A549 (cell line): ENCODE measurements around the gene SLC24A4. TPM values are rescaled to one million over a fixed set of nuclear protein-coding genes. Genes with fewer than 3 reads are reported as not detected.

ENCODE experiments used
- ATAC-seq, 2 experiments: fragments of 200-7000 bp in 1 of 2; fragments of >200 bp in 1 of 2; cut with Nextera tagmentation in 1 of 2; cut with Tn5 transposase in 1 of 2; 3 replicates each; pipeline versions ENCODE4 v1.8.0 to v1.9.1; 2018 to 2020; ENCODE audit warnings: mild to moderate bottlenecking in 1 of 2, moderate library complexity in 1 of 2
- CTCF ChIA-PET: fragments of 300-600 bp; sonication (Branson Sonifier 250); formaldehyde crosslinking; extraction: SDS; loops from one replicate; lab custom pipeline; 2021; ENCODE audit warnings: antibody characterized with exemption, inconsistent platforms; lab: Yijun Ruan, JAX
- POLR2A ChIA-PET: fragments of 350-600 bp; formaldehyde crosslinking; extraction: SDS; loops from one replicate; lab custom pipeline; 2021; ENCODE audit warnings: antibody characterized with exemption, inconsistent platforms; lab: Yijun Ruan, JAX
- DNase-seq, 2 experiments: peaks; one replicate each; pipeline versions ENCODE4 v3.0.0 to v3.0.0-alpha.2; 2011 to 2016; ENCODE audit warnings: low read depth in 1 of 2, low spot score in 1 of 2
- FAIRE-seq: peaks from 2 replicates; lab custom pipeline; 2011; peaks lifted over from hg19 to GRCh38; lab: Jason Lieb, UNC
- H3K27ac ChIP-seq, 2 experiments: fragments of >200 bp; sonication (Bioruptor Twin); formaldehyde crosslinking; 3 replicates each; pipeline ENCODE4 v1.5.1; 2016 to 2017
- H3K4me1 ChIP-seq: fragments of >200 bp; sonication (Bioruptor Twin); formaldehyde crosslinking; 3 replicates; pipeline ENCODE4 v1.6.1; 2016
- H3K4me2 ChIP-seq: fragments of >200 bp; sonication (Bioruptor Twin); formaldehyde crosslinking; 3 replicates; pipeline ENCODE4 v1.6.1; 2016
- H3K4me3 ChIP-seq: fragments of >200 bp; sonication (Bioruptor Twin); formaldehyde crosslinking; 3 replicates; pipeline ENCODE4 v1.5.1; 2016
- H3K9me3 ChIP-seq: fragments of >200 bp; sonication (Bioruptor Twin); formaldehyde crosslinking; 3 replicates; pipeline ENCODE4 v1.6.1; 2016
- BCL3 ChIP-seq: fragments of >200 bp; sonication (Bioruptor Twin); formaldehyde crosslinking; IDR thresholded peaks from 3 replicates; pipeline ENCODE4 v1.6.1; 2016
- CHD2 ChIP-seq: fragments of 150-350 bp; IDR thresholded peaks from 2 replicates; pipeline ENCODE4 v1.6.1; 2014; ENCODE audit warnings: low read length; ENCODE audit not compliant: partially characterized antibody
- CHD4 ChIP-seq: fragments of 200-600 bp; sonication (generic); IDR thresholded peaks from 2 replicates; pipeline ENCODE4 v1.6.1; 2016; ENCODE audit warnings: antibody characterized with exemption, mild to moderate bottlenecking, borderline replicate concordance
- CTCF ChIP-seq: fragments of >200 bp; sonication (Bioruptor Twin); formaldehyde crosslinking; IDR thresholded peaks from 3 replicates; pipeline ENCODE4 v1.5.1; 2016
- EHF ChIP-seq: fragments of 250-450 bp; sonication (Bioruptor Pico); IDR thresholded peaks from 2 replicates; pipeline ENCODE4 v1.5.0; 2020; ENCODE audit warnings: mild to moderate bottlenecking
- GATA3 ChIP-seq: IDR thresholded peaks from 2 replicates; pipeline ENCODE4 v1.6.1; 2012; ENCODE audit warnings: borderline replicate concordance
- HOXA7 ChIP-seq: fragments of 250-450 bp; sonication (Bioruptor Pico); IDR thresholded peaks from 2 replicates; pipeline ENCODE4 v1.5.0; 2020; ENCODE audit warnings: mild to moderate bottlenecking, moderate library complexity
- HOXB13 ChIP-seq: fragments of 250-450 bp; sonication (Bioruptor Pico); IDR thresholded peaks from 2 replicates; pipeline ENCODE4 v1.5.0; 2020; ENCODE audit warnings: low read depth, mild to moderate bottlenecking, moderate library complexity
- HOXB5 ChIP-seq: fragments of 250-450 bp; sonication (Bioruptor Pico); IDR thresholded peaks from 2 replicates; pipeline ENCODE4 v1.5.0; 2020; ENCODE audit warnings: mild to moderate bottlenecking, moderate library complexity
- JUN ChIP-seq, 2 experiments: fragments of >200 bp; sonication (Bioruptor Twin); formaldehyde crosslinking; IDR thresholded peaks; 2 replicates in 1 of 2; 3 replicates in 1 of 2; pipeline ENCODE4 v1.6.1; 2016 to 2017
- KDM1A ChIP-seq: fragments of 200-600 bp; sonication (generic); IDR thresholded peaks from 2 replicates; pipeline ENCODE4 v1.6.1; 2016; ENCODE audit warnings: low read depth, mild to moderate bottlenecking
- MAFK ChIP-seq: fragments of 450-650 bp; IDR thresholded peaks from 2 replicates; pipeline ENCODE4 v1.6.1; 2014; ENCODE audit not compliant: partially characterized antibody
- MAX ChIP-seq: IDR thresholded peaks from 2 replicates; pipeline ENCODE4 v1.6.1; 2012
- MAZ ChIP-seq: fragments of 150-350 bp; IDR thresholded peaks from 2 replicates; pipeline ENCODE4 v1.6.1; 2014; ENCODE audit warnings: antibody characterized with exemption, low read depth, low read length, borderline replicate concordance
- MYC ChIP-seq: IDR thresholded peaks from 2 replicates; pipeline ENCODE4 v1.6.1; 2012; ENCODE audit warnings: mild to moderate bottlenecking, inconsistent platforms, low read length, improper control_type of control experiment, borderline replicate concordance
- NFE2L2 ChIP-seq: fragments of 150-350 bp; conservative IDR thresholded peaks from 2 replicates; pipeline ENCODE4 v1.6.1; 2014; ENCODE audit warnings: low read length
- PHF8 ChIP-seq: fragments of 200-600 bp; sonication (generic); IDR thresholded peaks from 2 replicates; pipeline ENCODE4 v1.6.1; 2016; ENCODE audit warnings: low read depth, mild to moderate bottlenecking, antibody characterized with exemption, moderate library complexity, borderline replicate concordance
- POLR2A ChIP-seq: IDR thresholded peaks from 2 replicates; pipeline ENCODE4 v1.6.1; 2012; ENCODE audit warnings: mild to moderate bottlenecking, low read length
- RAD21 ChIP-seq, 2 experiments: fragments of >200 bp in 1 of 2; sonication (Bioruptor Twin) in 1 of 2; formaldehyde crosslinking in 1 of 2; IDR thresholded peaks in 1 of 2; conservative IDR thresholded peaks in 1 of 2; 2 replicates in 1 of 2; 3 replicates in 1 of 2; pipeline ENCODE4 v1.6.1; 2012 to 2018; ENCODE audit warnings: inconsistent platforms in 1 of 2
- RARB ChIP-seq: fragments of 250-450 bp; sonication (Bioruptor Pico); IDR thresholded peaks from 2 replicates; pipeline ENCODE4 v1.8.0; 2021; ENCODE audit warnings: mild to moderate bottlenecking, moderate library complexity
- RNF2 ChIP-seq: fragments of 200-600 bp; sonication (generic); IDR thresholded peaks from 2 replicates; pipeline ENCODE4 v1.6.1; 2016; ENCODE audit warnings: low read depth, mild to moderate bottlenecking, antibody characterized with exemption, moderate library complexity, borderline replicate concordance
- SMC3 ChIP-seq: fragments of >200 bp; sonication (Bioruptor Twin); formaldehyde crosslinking; IDR thresholded peaks from 3 replicates; pipeline ENCODE4 v1.6.1; 2018; ENCODE audit warnings: inconsistent platforms
- ZC3H11A ChIP-seq: fragments of 450-650 bp; IDR thresholded peaks from 2 replicates; pipeline ENCODE4 v1.6.1; 2014; ENCODE audit warnings: antibody characterized with exemption, mild to moderate bottlenecking
- ZFP36 ChIP-seq: fragments of 450-650 bp; IDR thresholded peaks from 2 replicates; pipeline ENCODE4 v1.6.1; 2014; ENCODE audit warnings: borderline replicate concordance; ENCODE audit not compliant: partially characterized antibody
- ZSCAN20 ChIP-seq: fragments of 250-450 bp; sonication (Bioruptor Pico); IDR thresholded peaks from 2 replicates; pipeline ENCODE4 v1.8.0; 2022; ENCODE audit warnings: mild to moderate bottlenecking, moderate library complexity
- WGBS: methylation state at CpG from one replicate; pipeline ENCODE4 v1.1.6; 2017; ENCODE audit errors: missing lambda C conversion rate; 5-methylcytosine and 5-hydroxymethylcytosine counted together
- polyA plus RNA-seq, 4 experiments: library from polyadenylated mRNA; depleted of rRNA in 3 of 4; stranded (reverse); fragments of >200 nt; fragmentation: RNase III in 1 of 4; extraction: RNeasy Plus Mini Kit Qiagen cat#74134 plus additional on column Dnase treatment in 1 of 4; gene quantifications; 2 replicates in 3 of 4; 3 replicates in 1 of 4; pipeline ENCODE4 v1.2.3, GENCODE V29; 2011 to 2017

Gene SLC24A4
- polyA plus RNA-seq, 2 of the 4 experiments (the other 2 are of a cell fraction): 0.05 to 0.19 TPM

- 75% methylated on average over 5 of the region's 5 CpGs for WGBS
- no peak for FAIRE-seq
These were observed 114.3 kb downstream of the SLC24A4 start for GRCh38 chr14:92437309-92437708.

GRCh38 chr14:92437729-92438285, 114.8 kb downstream of the SLC24A4 start:
- WGBS: 75% methylated on average over 12 of the region's 12 CpGs
- Histone ChIP-seq H3K9me3 (0 out of 3 replicates have a peak, but pooled peaks cover 7% of the 10 kb centered on the region), H3K4me1 (no peaks in the 10 kb centered on the region), H3K4me2 (no peak overlapping the region), H3K4me3 (no peak overlapping the region), H3K27ac (no peak overlapping the region)
- FAIRE-seq: no peak
- ChIA-PET CTCF (no interaction called here), POLR2A (no interaction called here)
- TF ChIP-seq ZFP36: no peak
- no peak for TF ChIP-seq HOXA7
- TF ChIP-seq ZSCAN20 (CRISPR knock-in tag): no peak
- TF ChIP-seq GATA3: no peak
- no peak for TF ChIP-seq SMC3
- TF ChIP-seq KDM1A: no peak
- no peak for TF ChIP-seq MYC
- no peak for TF ChIP-seq HOXB5 (CRISPR knock-in tag)
- TF ChIP-seq RAD21 (conservative IDR thresholded peaks at IDR 0.05 in 1 of 2, IDR thresholded peaks at IDR 0.05 in 1 of 2): no peak
- no peak for TF ChIP-seq RNF2
- TF ChIP-seq JUN (IDR thresholded peaks at IDR 0.05): no peak
- TF ChIP-seq BCL3: no peak
- ATAC-seq: no peak
- DNase-seq: no peak

More at GRCh38 chr14:92437309-92437708, 114.3 kb downstream of the SLC24A4 start:
- H3K4me2 ChIP-seq: no peak overlapping the region
- H3K4me3 ChIP-seq: no peak overlapping the region
- DNase-seq (no peak), ATAC-seq (no peak)
- H3K4me1 ChIP-seq: no peaks in the 10 kb centered on the region
- ChIA-PET CTCF (interaction anchor here (0.6 kb wide), 1 partner anchor 334 kb away, joined by 3 read pairs; no protein-coding TSS in a partner anchor), POLR2A (no interaction called here)
- 0 out of 3 replicates have a peak, but pooled peaks cover 7% of the 10 kb centered on the region for H3K9me3 ChIP-seq
- TF ChIP-seq MAZ (no peak), NFE2L2 (no peak), ZC3H11A (no peak), MAX (no peak), CTCF (no peak), POLR2A (no peak), CHD4 (no peak), RAD21 (conservative IDR thresholded peaks at IDR 0.05 in 1 of 2, IDR thresholded peaks at IDR 0.05 in 1 of 2) (no peak), PHF8 (no peak), MAFK (no peak), EHF (no peak), CHD2 (no peak), HOXB5 (CRISPR knock-in tag) (no peak), MYC (no peak), HOXB13 (CRISPR knock-in tag) (no peak), RARB (CRISPR knock-in tag) (no peak), JUN (IDR thresholded peaks at IDR 0.05) (no peak), SMC3 (no peak)
- H3K27ac ChIP-seq: no peak overlapping the region
